Lower leg skin (tissue), 4 donors: ENCODE results near the gene LOXHD1. TPM values are rescaled to one million over a fixed set of nuclear protein-coding genes. Genes with fewer than 3 reads are reported as not detected.

Experiments
- DNase-seq, 2 donors: peaks; one replicate each; pipeline ENCODE4 v3.0.0-alpha.2; 2019; ENCODE audit warnings: low spot score in 2 of 2
- H3K4me3 ChIP-seq: fragments of 200-600 bp; sonication (generic); 2 replicates; pipeline ENCODE4 v1.5.1; 2017; ENCODE audit warnings: mild to moderate bottlenecking, low read depth; ENCODE audit not compliant: poor library complexity, severe bottlenecking
- CTCF ChIP-seq, 3 donors: fragments of 450-650 bp; IDR thresholded peaks; one replicate each; pipeline ENCODE4 v1.5.1; 2016; ENCODE audit warnings: antibody characterized with exemption in 3 of 3, mild to moderate bottlenecking in 3 of 3, moderate library complexity in 2 of 3
- POLR2A ChIP-seq, 2 donors: fragments of 450-650 bp; IDR thresholded peaks; one replicate each; pipeline ENCODE4 v1.6.1; 2016 to 2017; ENCODE audit warnings: antibody characterized with exemption in 2 of 2, mild to moderate bottlenecking in 1 of 2, moderate library complexity in 1 of 2
- WGBS, 2 donors: methylation state at CpG; one replicate each; pipeline ENCODE4 v1.1.5; 2018; 5-methylcytosine and 5-hydroxymethylcytosine counted together
- intact Hi-C: fragments of 100-400 bp; cut with DNase I; formaldehyde crosslinking; loops from one replicate; pipeline ENCODE4 v1.15.0; 2023; ENCODE audit warnings: low total_unique reads
- total RNA-seq, 4 donors: library from RNA; depleted of rRNA; stranded (reverse); fragments of >200 nt; gene quantifications; one replicate each; pipeline ENCODE4 v1.1.0, GENCODE V29; 2016

Gene LOXHD1
- total RNA-seq, 4 donors from 2014 or later = 0.02 to 0.97 (median 0.32) TPM; not detected in 1

- TF ChIP-seq POLR2A (IDR thresholded peaks at IDR 0.05) = no peak
- no peak for TF ChIP-seq CTCF (IDR thresholded peaks at IDR 0.05)
- WGBS, 2 donors = 82 to 91% methylated on average over 9 of the region's 9 CpGs
- intact Hi-C loops = no loop called here
- DNase-seq = no peak
- no peak overlapping the region for H3K4me3 ChIP-seq
These were observed 29.2 kb upstream of the LOXHD1 start for GRCh38 chr18:46686186-46686585.

- intact Hi-C loops = no loop called here
- 74 to 85% methylated on average over 4 of the region's 4 CpGs for WGBS, 2 donors
- no peak for DNase-seq
- H3K4me3 ChIP-seq = no peak overlapping the region
- TF ChIP-seq POLR2A (IDR thresholded peaks at IDR 0.05) (no peak), CTCF (IDR thresholded peaks at IDR 0.05) (no peak)
These were observed 26.2 kb upstream of the LOXHD1 start for GRCh38 chr18:46683252-46683651.

DNA sequence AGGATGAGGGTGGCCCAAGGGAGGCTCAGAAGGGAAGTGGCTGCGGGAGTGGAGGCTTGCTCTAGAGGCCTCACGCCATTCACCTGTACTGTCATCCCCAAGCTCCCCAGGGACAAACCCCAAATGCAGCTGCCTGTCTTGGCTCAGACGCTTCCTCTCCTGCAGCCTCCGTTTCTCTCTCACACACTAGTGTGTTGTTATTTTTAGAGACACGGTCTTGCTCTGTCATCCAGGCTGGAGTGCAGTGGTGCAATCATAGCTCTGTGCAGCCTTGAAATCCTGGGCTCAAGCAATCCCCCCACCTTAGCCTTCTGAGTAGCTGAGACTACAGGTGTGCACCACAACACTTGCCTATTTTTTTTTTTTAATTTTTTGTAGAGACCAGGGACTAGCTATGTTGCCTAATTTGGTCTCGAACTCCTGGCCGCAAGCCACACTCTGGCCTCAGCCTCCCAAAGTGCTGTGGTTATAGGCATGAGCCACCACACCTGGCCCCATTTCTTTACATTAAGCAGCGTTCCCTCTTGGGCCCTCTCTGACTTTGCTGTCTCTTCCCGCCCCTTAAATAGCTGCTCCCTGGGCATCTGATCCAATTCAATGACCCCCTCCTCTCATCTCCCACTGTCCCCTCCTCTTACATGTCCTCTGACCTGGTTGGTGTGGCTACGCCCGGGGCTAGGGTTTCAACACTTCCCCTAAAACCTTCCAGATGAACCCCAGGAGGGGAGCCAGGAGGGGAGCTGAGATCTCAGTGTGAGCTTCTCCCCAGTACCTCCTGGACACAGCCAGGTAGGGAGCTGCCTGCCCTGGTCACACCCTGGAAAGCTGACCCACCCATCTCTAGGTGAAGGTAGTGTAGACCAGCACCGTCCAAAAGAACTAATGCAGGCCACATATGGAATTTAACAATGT, 24.0 kb upstream of the LOXHD1 start:
- DNase-seq = no peak
- no peak for TF ChIP-seq CTCF (IDR thresholded peaks at IDR 0.05)
- TF ChIP-seq POLR2A (IDR thresholded peaks at IDR 0.05) = no peak
- intact Hi-C loops = no loop called here
- no peak overlapping the region for H3K4me3 ChIP-seq
- 75 to 83% methylated on average over 12 of the region's 12 CpGs for WGBS, 2 donors

DNA sequence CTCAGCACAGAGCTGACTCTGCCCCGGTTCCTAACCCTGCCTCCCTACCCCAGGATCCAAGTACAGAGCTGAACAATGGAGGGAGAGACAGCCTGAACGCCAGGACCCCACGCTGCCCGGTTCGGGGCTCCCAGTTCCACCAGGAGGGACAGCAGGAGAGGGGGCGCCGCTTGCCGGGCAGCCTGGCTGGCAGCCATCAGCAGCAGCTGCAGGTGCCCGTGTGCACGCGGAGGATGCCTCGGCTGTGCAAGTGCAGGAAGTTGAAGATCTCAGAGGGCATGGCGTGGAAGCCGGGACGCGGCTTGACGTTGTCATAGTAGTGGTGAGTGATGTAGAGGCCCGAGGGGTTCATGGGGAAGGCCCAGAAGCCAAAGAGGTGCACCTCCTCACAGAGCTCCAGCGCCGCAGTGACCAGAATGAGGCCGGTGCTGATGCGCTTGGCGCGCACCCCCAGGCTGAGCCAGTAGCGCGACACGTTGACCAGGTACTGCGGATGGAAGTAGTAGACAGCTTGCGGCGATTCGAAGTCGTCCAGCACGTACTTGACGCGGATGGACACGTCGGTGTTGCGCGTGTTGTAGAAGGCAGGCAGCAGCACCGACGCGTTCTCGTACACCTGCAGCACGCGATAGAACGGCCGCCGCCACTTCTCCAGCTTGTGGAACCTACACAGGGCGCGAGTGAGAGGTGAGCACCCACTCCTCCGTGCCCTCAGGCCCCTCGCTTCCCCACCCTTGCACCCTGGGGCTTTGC, 23.0 kb upstream of the LOXHD1 start:
- 94 to 95% methylated on average over 41 to 52 of the region's 52 CpGs for WGBS, 2 donors
- no peak overlapping the region for H3K4me3 ChIP-seq
- intact Hi-C loops = no loop called here
- DNase-seq = no peak
- no peak for TF ChIP-seq POLR2A (IDR thresholded peaks at IDR 0.05)
- TF ChIP-seq CTCF (IDR thresholded peaks at IDR 0.05) = no peak

DNA sequence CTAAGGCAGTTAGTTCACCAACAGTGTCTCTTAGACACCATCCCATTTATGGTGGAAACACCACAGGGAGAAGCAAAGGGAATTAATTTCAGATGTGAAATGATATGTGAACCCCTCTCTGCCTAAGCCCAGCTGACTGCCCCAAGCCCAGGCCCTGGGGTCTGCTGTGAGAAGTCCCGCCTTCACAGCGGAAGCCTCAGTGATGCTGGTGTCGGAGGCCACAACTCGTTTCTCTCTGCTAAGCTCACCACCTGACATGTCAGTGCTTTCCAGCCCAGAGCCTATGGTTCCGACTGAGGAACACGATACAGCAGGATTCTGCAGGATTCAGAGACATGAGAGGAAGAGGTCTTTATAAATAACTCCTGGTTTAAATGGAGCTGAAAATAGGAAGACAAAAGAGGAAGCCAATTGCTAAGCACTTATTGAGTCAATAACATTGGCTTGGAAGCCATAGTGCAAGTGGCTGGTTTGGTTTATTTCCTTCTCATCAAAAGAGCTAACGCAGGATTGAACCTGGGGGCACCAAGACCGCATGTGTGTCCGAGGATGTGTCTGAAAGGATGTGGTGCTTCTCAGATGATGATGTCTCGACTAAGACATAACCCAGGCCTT, 21.9 kb upstream of the LOXHD1 start:
- WGBS, 2 donors = 64 to 83% methylated on average over 10 of the region's 10 CpGs
- DNase-seq = no peak
- H3K4me3 ChIP-seq = no peak overlapping the region
- intact Hi-C loops = no loop called here
- TF ChIP-seq POLR2A (IDR thresholded peaks at IDR 0.05) (no peak), CTCF (IDR thresholded peaks at IDR 0.05) (no peak)
